HT1080 (cell line): ENCODE results near the gene TRIM24. TPM values are rescaled to one million over a fixed set of nuclear protein-coding genes. Genes with fewer than 3 reads are reported as not detected.

Experiments used
- DNase-seq: peaks from one replicate; pipeline ENCODE4 v3.0.0-alpha.2; 2015; ENCODE audit warnings: low read depth
- small RNA-seq: library from RNA; depleted of rRNA; stranded (forward); fragments of <200 nt; gene quantifications from one replicate; pipeline ENCODE3, GENCODE V24; 2014
- total RNA-seq: library from RNA; depleted of rRNA; stranded (reverse); fragments of >200 nt; shearing (Covaris generic); gene quantifications from 2 replicates; pipeline ENCODE4 v1.2.3, GENCODE V29; 2014; rRNA removed

TRIM24 gene
- total RNA-seq, 1 experiment from 2014 or later: 18.9 TPM

GRCh38 chr7:138622841-138623240 lies 162.8 kb downstream of the TRIM24 start:
- DNase-seq: no peak

- DNase-seq: no peak
Measured at GRCh38 chr7:138625084-138625848, 165.2 kb downstream of the TRIM24 start.

- no peak for DNase-seq
Measured at GRCh38 chr7:138625849-138626230, 165.8 kb downstream of the TRIM24 start.

GRCh38 chr7:138626846-138627245 lies 166.8 kb downstream of the TRIM24 start:
- DNase-seq: no peak

GRCh38 chr7:138627361-138627760 lies 167.3 kb downstream of the TRIM24 start:
- no peak for DNase-seq

- DNase-seq: no peak
Measured at GRCh38 chr7:138630059-138630610, 170.1 kb downstream of the TRIM24 start.

- no peak for DNase-seq
Measured at GRCh38 chr7:138632384-138632783, 172.3 kb downstream of the TRIM24 start.

GRCh38 chr7:138632826-138633602 lies 173.0 kb downstream of the TRIM24 start:
- DNase-seq: no peak

Small RNA genes within 50 kb of the gene (small RNA-seq; reads per million reads assigned to genes)
- gene RF00561: not detected

Other genes starting within 250 kb of the TRIM24 start
- gene SVOPL, start 241.1 kb downstream of the TRIM24 start, total RNA-seq: not detected in 2 replicates